AG08396 (cell line): Measurements from ENCODE around the gene CDK8.

ENCODE experiments used
- DNase-seq: peaks from one replicate; pipeline ENCODE4 v3.0.0; 2012; ENCODE audit warnings: low spot score, mixed read lengths

The CDK8 gene

DNA sequence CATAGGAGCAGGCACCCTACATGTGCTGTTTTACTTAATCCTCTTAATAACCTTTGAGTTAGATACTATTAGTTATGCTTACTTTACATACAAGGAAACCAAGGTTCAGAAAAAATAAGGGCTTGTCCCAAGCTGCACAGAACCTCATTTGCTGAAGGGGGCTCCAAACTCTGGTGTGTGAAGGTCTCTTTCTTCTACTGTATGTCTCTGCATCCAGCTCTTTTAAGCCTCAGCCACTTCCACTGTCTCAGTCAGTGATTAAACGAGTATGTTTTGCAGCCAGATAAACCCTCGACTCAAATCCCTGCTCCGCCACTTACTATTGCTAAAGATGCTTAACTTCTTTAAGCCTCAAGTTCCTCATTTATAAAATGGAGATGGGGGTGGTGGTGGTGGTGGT, 191.2 kb downstream of the CDK8 start:
- DNase-seq, result no peak

- DNase-seq, result no peak
Measured at GRCh38 chr13:26446751-26447150, 192.8 kb downstream of the CDK8 start.

- DNase-seq, result no peak
Measured at GRCh38 chr13:26448032-26448431, 194.1 kb downstream of the CDK8 start.

DNA sequence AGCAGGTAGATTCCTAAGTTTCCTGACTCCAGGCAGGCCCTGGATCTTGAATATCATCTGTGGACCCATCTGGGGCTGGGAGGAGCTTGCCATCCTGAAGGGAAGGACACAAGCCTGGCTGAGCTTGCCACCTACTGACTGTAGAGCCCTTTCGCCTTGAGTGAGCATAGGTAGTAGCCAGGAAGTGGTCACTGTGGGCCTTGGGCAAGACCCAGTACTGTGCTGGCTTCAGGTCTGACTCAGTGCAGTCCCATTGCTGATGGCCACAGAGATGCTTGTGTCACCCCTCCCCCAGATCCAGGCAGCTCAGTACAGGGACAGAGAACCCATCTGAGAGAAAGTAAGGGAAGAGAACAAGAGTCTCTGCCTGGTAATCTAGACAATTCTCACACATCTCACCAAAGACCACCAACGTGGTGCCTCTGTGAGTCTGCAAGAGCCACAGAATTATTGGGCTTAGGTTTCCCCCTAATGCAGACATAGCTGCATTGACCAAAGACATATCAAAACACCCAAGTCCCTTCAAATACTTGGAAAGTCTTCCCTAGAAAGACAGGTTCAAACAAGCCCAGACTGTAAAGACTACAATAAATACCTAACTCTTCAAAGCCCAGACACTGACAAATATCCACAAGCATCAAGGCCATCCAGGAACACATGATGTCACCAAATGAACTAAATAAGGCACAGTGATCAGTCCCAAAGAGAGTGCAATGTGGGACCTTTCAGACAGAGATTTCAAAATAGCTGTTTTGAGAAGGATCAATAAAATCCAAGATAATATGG, 195.3 kb downstream of the CDK8 start:
- DNase-seq, result no peak
